ENCODE data around the gene SAP30. TPM values are rescaled to one million over a fixed set of nuclear protein-coding genes. Genes with fewer than 3 reads are reported as not detected.

The SAP30 gene
- total and polyA plus RNA-seq, 2 experiments from 2014 or later = 42.0 to 66.1 TPM

DNA sequence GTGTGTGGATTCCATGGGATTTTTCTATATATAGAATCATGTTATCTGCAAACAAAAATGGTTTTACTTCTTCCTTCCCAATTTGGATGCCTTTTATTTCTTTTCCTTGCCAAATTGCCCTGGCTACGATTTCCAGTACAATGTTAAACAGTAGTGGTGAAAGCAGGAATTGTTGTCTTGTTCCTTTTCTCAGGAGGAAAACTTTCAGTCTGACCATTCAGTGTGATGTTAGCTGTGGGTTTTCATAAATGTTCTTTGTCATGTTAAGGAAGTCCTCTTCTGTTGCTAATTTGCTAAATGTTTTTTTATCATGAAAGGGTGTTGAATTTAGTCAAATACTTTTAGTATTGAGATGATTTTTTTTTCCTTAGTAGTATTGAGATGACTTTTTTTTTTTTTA, 10.9 kb downstream of the SAP30 start:
- H3K4me3 ChIP-seq = no peak overlapping the region
- no peaks in the 10 kb centered on the region for H3K9me3 ChIP-seq (ENCODE audit: low read depth)
- TF ChIP-seq CTCF (IDR thresholded peaks at IDR 0.05; ENCODE audit: low read depth, low read length) = no peak

DNA sequence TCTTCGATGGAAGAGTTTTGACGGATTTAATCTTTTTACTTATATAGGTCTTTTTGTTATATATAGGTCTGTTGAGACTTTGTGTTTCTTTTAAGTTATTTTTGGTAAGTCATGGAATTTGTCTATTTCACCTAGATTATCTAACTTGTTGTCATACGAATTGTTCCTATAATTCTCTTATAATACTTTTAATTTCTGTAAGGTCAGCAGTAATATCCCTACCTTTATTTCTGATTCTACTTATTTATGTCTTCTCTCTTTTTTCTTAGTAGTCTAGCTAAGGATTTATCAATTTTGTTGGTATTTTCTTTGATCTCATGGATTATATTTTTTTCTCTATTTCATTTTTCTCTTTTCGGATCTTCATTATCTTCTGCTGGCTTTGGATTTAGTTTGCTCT, 11.6 kb downstream of the SAP30 start:
- no peak for TF ChIP-seq CTCF (IDR thresholded peaks at IDR 0.05; ENCODE audit: low read depth, low read length)
- H3K27me3 ChIP-seq = no peaks in the 10 kb centered on the region
- no peak overlapping the region for H3K27ac ChIP-seq
- H3K9me3 ChIP-seq (ENCODE audit: low read depth) = no peaks in the 10 kb centered on the region
- no peak for DNase-seq (ENCODE audit: low read depth in 1 of 2, low spot score in 1 of 2)
- no peaks in the 10 kb centered on the region for H3K36me3 ChIP-seq
- H3K4me1 ChIP-seq (ENCODE audit: low read depth) = no peaks in the 10 kb centered on the region
- no peak overlapping the region for H3K4me3 ChIP-seq

More for the DNA sequence above, 10.9 kb downstream of the SAP30 start:
- H3K27ac ChIP-seq = no peak overlapping the region
- DNase-seq (ENCODE audit: low read depth in 1 of 2, low spot score in 1 of 2) = peak in 1 of 2 donors; percentile 41
- H3K27me3 ChIP-seq = no peaks in the 10 kb centered on the region
- H3K36me3 ChIP-seq = no peaks in the 10 kb centered on the region
- no peaks in the 10 kb centered on the region for H3K4me1 ChIP-seq (ENCODE audit: low read depth)

- no peaks in the 10 kb centered on the region for H3K27me3 ChIP-seq
- DNase-seq (ENCODE audit: low read depth in 1 of 2, low spot score in 1 of 2) = no peak
- H3K9me3 ChIP-seq (ENCODE audit: low read depth) = no peaks in the 10 kb centered on the region
- no peaks in the 10 kb centered on the region for H3K4me1 ChIP-seq (ENCODE audit: low read depth)
- H3K27ac ChIP-seq = no peak overlapping the region
- no peak overlapping the region for H3K4me3 ChIP-seq
- no peak for TF ChIP-seq CTCF (IDR thresholded peaks at IDR 0.05; ENCODE audit: low read depth, low read length)
- H3K36me3 ChIP-seq = no peaks in the 10 kb centered on the region
Observed at GRCh38 chr4:173386751-173387150, 16.0 kb downstream of the SAP30 start.

GRCh38 chr4:173391701-173392100, 20.9 kb downstream of the SAP30 start:
- Histone ChIP-seq H3K9me3 (ENCODE audit: low read depth) (no peaks in the 10 kb centered on the region), H3K4me3 (no peak overlapping the region), H3K36me3 (no peaks in the 10 kb centered on the region), H3K4me1 (ENCODE audit: low read depth) (no peaks in the 10 kb centered on the region), H3K27me3 (no peaks in the 10 kb centered on the region), H3K27ac (no peak overlapping the region)
- no peak for DNase-seq (ENCODE audit: low read depth in 1 of 2, low spot score in 1 of 2)
- no peak for TF ChIP-seq CTCF (IDR thresholded peaks at IDR 0.05; ENCODE audit: low read depth, low read length)

- no peaks in the 10 kb centered on the region for H3K27me3 ChIP-seq
- TF ChIP-seq CTCF (IDR thresholded peaks at IDR 0.05; ENCODE audit: low read depth, low read length) = no peak
- H3K27ac ChIP-seq = no peak overlapping the region
- no peak for DNase-seq (ENCODE audit: low read depth in 1 of 2, low spot score in 1 of 2)
- H3K36me3 ChIP-seq = no peaks in the 10 kb centered on the region
- no peaks in the 10 kb centered on the region for H3K9me3 ChIP-seq (ENCODE audit: low read depth)
- H3K4me1 ChIP-seq (ENCODE audit: low read depth) = no peaks in the 10 kb centered on the region
- no peak overlapping the region for H3K4me3 ChIP-seq
Observed at GRCh38 chr4:173397604-173398003, 26.9 kb downstream of the SAP30 start.

DNA sequence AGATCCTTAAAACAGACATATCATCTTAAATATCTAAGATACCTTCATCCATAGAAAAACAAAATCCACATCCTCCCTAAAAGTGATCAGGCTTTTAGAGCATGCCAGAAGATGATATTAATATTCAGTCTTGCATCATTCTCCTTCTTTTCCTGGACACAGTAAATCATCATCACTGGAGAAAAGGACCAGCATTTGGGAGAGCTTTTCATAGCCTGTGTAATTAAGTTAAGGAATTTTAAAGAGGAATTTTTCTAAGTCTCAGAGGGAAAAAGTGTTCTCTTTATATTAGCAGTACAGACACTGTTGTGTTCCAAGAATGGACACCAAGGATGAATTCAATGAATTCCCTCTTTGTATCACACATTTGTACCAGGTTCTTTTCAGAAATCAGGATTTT, 27.5 kb downstream of the SAP30 start:
- no peaks in the 10 kb centered on the region for H3K9me3 ChIP-seq (ENCODE audit: low read depth)
- H3K4me1 ChIP-seq (ENCODE audit: low read depth) = no peaks in the 10 kb centered on the region
- no peaks in the 10 kb centered on the region for H3K27me3 ChIP-seq
- no peaks in the 10 kb centered on the region for H3K36me3 ChIP-seq
- no peak overlapping the region for H3K27ac ChIP-seq
- TF ChIP-seq CTCF (IDR thresholded peaks at IDR 0.05; ENCODE audit: low read depth, low read length) = no peak
- H3K4me3 ChIP-seq = no peak overlapping the region
- DNase-seq (ENCODE audit: low read depth in 1 of 2, low spot score in 1 of 2) = no peak

All from cardiac muscle cell (in vitro differentiated cells and primary cell).